Hematopoietic multipotent progenitor cell (in vitro differentiated cells): ENCODE results near the gene ENDOV. TPM values are rescaled to one million over a fixed set of nuclear protein-coding genes. Genes with fewer than 3 reads are reported as not detected.

Source experiments
- DNase-seq, 3 donors: peaks; one replicate each; pipeline ENCODE4 v3.0.0-alpha.2; 2011 to 2015; ENCODE audit warnings: low read depth in 2 of 3, low spot score in 2 of 3
- total RNA-seq: library from RNA; depleted of rRNA; stranded (reverse); fragments of >200 nt; gene quantifications from one replicate; pipeline ENCODE4 v1.2.3, GENCODE V29; 2012

Gene ENDOV
- total RNA-seq, 1 donor = 15.1 TPM

DNA sequence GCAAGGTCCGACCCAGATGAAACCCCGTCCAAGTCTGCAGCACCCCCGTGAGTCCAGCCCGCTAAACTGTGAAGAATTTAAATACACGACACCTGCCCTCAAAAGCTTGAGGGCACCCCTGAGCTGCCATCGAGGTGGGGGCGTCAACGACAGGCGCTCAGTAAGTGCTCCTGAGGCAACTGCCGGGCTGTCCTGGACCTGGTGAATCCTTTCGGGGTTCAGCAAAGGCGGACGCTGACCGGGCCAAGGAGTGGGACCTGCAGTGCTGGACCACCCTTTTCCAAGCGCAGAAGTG, 512 bp upstream of the ENDOV start:
- peak in 2 of 3 donors; percentile 9 to 33 for DNase-seq

DNA sequence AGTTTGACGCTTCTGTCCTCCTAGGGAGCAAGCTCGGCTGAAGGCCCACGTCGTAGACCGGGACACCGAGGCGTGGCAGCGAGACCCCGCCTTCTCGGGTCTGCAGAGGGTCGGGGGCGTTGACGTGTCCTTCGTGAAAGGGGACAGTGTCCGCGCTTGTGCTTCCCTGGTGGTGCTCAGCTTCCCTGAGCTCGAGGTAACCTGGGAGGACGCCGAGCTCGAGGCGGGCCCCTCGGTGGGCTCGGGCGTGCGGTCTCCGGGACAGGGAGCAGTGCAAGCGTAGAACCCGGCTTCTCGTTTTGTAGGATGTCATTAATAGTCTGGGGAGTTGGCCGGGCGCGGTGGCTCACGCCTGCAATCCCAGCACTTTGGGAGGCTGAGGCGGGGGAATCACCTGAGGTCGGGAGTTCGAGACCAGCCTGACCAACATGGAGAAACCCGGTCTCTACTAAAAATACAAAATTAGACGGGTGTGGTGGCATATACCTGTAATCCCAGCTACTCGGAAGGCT, 715 bp downstream of the ENDOV start:
- DNase-seq = no peak

DNA sequence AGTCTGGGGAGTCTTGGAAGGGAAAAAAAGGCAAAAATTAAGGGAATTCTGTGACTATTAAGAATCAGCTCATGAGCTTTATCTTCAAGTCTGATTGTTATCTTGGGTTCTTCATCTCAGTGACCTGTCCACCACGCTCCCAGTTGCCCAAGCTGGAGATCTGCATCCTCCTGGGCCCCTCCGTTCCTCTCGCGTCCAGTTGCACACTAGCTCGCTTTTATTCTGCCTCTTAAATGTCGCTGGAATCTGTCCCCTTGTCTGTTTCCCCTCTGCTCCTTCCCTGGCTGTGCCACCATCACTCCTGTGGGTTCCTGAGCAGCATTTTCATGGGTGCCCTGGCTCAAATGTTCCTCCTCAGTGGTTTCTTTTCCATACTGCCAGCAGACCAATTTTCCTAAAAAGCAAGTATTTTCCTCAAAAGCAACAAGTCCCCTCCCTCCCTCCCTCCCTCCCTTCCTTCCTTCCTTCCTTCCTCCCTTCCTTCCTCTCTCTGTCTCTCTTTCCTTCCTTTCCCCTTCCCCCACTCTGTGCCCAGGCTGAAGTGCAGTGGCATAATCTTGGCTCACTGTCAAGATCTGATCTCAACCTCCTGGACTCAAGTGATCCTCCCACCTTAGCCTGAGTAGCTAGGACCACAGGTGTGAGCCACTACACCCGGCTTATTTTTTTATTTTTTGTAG, 1.4 kb downstream of the ENDOV start:
- DNase-seq = no peak

DNA sequence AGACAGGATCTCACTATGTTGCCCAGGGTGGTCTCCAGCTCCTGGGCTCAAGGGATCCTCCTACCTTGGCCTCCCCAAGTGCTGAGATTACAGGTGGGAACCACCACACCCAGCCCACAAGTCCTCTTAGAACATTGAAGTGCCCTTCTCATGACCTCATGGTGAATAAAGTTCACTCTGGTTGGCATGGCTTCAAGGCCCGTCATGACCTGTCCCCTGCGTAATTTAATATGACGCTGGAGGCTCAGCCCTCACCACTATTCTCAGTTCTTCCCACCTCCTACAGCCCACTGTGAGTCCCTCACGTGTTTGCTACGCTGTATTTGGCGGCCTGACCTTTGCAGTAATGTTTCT, 1.9 kb downstream of the ENDOV start:
- DNase-seq = no peak

DNA sequence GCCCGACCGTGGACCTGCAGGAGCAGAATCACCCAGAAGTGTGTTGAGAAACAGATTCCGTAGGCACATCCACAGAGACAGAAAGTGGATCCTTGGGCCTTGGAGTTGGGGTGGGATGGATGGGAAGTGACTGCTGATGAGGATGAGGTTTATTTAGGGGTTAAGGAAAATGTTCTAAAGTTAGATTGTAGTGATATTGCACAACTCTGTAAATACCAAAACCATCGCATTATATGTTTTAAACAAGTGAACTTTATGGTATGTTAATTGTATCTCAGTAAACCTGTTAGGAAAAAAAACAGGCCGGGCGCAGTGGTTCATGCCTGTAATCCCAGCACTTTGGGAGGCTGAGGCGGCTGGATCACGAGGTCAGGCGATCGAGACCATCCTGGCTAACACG, 3.6 kb downstream of the ENDOV start:
- DNase-seq = no peak

DNA sequence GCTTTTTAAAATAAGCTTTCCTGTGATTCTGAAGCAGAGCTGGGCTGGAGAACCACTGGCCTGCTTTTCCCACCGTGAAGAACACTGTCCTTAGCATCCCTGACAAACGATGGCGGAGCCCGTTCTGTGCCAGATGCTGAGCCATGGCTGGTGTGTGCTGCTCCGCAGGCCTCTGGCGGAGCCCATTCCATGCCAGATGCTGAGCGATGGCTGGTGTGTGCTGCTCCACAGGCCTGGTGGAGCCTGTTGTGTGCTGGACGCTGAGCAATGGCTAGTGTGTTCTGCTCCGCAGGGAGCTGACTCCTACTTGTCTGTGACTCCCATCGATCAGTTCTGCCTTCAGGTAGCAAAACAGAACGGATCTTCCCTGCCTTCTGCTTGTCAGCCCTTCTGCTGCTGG, 4.3 kb downstream of the ENDOV start:
- no peak for DNase-seq

DNA sequence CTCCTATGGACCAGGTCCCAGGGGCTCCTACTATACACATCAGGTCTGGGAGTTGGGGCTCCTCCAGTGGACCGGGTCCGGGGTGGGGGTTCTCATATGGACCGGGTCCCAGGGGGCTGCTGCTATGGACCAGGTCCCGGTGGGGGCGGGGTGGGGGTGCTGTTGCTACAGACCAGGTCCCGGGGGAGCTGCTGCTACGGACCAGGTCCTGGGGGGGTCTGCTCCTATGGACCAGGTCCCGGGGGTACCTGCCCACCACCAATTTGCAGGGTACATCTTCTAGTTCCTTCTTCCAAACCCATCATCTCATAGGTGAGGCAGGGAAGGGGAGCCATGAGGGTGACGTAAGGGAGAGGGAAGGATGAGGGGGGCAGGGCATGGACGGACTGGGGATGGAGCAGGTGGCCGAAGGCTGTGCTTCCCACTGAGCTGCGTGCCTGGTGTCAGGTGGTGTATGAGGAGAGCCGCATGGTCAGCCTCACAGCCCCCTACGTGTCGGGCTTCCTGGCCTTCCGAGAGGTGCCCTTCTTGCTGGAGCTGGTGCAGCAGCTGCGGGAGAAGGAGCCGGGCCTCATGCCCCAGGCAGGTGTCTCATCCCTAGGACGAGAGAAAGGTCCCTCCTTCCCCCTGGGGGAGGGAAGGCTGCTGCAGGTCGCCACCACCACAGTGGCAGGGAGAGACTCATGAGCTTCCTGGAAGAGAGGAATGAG, 6.6 kb downstream of the ENDOV start:
- DNase-seq = no peak

DNA sequence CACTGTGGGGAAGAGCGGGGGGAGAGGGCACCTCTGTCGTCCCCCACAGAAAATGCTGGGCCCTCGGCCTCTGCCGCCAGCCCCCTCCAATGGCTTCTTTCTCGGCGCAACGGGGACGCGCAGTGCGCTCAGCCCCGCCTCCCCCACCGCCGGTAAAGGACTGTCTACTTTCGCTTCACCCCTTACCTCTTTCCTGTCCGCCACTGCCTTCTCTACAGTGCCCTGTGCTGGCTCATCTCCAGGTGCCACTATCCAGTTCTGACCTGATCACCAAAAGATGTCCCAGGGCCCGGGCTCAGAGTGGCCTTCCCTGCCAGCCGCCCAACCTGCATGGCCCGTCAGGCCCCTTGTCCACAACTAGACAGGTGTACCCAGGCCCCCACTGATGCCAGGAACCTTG, 7.3 kb downstream of the ENDOV start:
- no peak for DNase-seq

DNA sequence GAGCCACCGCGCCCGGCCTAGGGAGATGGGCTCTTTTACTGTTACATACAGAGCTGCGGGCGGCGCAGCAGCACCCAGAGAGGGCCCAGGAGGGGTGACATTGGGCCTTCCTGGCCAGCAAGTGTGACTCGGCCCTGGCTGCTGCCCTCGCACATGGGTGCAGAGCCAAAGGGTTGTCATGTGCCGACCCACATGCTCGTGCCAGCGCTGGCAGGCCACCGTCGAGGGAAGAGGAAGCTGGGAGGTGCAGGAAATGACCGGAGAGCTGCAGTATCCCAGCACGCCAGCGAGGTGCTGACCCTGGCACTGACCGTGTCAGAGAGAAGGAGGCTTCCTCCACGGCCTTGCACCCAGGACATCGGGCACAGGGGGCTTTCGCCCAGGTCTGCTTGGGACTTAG, 8.0 kb downstream of the ENDOV start:
- no peak for DNase-seq

DNA sequence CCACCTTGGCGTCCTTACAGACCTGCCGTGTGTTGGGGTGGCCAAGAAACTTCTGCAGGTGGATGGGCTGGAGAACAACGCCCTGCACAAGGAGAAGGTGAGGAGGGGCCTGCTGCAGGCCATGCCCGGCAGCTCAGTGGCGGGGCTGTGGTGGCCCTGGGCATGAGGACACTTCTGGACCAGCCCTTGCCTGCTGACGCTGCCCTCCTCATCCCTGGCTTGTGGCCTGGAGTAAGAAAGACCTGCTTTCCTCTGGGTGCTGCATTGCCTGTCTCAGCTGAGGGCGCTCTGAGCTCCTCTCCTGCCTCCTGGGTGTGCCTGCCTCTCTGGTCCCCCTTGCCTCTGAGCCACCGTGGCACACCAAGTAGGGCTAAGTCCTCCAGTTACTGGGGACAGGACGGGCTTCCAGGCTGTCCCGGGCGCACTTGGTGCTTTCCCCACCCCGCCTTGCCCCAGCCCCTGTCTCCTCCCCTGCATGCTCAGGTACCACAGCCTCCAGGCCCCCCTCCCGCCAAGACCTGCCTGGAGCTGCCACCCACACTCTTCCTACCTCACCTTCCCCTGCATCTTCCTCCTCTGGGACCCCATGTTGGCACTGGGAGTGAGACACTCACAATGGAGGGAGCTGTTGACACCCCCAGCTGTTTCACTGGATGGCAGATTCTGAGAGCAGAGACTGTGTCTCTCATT, 8.7 kb downstream of the ENDOV start:
- DNase-seq = no peak

DNA sequence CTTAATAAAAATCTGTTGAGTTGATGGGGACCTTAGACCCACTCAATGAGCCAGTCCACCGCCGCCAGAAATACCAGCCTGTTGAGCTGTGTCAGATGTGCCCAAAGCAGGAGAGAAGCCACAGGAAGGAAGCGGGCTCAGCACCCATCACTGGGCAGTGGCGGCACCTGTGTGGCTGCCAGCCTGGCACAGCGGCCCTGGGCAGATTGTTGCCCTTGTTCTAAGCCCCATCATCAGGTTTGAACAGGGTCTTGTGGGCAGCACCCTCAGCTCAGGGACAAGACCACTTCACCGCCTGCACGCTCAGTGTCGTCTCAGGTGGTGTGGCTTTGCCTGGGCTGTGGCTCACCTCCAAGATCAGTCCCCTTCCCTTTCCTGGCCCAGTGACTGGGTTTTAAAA, 9.3 kb downstream of the ENDOV start:
- DNase-seq = no peak

DNA sequence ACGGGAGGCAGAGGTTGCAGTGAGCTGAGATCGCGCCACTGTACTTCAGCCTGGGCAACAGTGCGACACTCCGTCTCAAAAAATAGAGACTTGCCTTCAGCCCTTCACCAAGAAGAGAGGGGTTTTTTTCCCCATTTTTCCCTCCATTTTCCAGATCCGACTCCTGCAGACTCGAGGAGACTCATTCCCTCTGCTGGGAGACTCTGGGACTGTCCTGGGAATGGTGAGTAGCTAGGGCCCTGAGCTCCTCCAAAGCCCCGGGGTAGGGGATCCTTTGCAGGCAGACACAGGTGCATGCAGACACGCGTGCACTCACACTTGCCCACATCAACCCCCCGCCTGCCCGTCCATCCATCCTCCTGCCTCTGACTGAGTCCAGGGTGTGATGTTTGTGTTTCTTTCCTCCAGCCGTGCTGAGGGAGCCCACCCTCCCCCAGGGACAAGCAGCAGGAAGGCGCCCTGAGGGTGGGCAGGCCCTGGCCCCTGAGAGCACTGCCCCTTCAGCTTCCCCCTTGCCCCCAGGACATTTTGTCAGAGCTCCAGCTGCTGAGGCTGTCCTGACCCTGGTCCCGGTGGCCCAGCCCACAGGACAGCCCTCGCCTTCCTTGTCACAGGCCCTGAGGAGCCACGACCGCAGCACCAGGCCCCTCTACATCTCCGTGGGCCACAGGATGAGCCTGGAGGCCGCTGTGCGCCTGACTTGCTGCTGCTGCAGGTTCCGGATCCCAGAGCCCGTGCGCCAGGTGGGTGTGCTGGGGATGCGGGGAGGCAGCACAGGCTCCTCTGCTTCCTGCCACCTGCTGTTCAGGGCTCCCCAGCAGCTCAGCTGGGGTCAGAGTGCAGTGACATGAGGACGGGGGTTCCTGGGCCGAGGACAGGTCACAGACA, 10.2 kb downstream of the ENDOV start:
- DNase-seq = no peak

DNA sequence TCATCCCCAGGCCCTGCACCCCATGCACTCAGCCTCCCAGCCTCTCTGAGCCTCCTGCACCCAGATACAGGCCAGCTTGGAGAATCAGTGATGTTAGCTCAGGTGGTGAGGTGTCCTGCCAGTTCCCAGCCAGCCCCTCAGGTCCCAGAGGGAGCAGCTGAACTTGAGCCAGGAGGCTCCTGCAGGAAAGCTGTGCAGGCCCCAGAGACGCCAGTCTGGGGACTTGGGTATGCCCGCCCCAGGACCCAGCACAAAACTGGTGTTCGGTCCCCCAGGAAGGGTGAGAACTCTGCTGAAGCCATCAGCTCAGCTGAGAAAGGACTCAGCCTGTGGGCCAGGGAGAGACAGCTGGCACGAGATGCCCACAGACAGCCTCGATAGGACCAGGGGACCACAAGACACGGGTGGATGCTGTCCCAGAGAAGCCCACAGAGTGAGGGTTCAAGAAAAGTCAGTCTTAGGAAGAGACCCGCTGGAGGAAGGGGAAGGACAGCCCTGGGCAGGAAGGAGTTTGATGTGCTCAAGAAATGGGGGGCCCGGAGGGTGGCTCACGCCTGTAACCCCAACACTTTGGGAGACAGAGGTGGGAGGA, 11.0 kb downstream of the ENDOV start:
- no peak for DNase-seq

DNA sequence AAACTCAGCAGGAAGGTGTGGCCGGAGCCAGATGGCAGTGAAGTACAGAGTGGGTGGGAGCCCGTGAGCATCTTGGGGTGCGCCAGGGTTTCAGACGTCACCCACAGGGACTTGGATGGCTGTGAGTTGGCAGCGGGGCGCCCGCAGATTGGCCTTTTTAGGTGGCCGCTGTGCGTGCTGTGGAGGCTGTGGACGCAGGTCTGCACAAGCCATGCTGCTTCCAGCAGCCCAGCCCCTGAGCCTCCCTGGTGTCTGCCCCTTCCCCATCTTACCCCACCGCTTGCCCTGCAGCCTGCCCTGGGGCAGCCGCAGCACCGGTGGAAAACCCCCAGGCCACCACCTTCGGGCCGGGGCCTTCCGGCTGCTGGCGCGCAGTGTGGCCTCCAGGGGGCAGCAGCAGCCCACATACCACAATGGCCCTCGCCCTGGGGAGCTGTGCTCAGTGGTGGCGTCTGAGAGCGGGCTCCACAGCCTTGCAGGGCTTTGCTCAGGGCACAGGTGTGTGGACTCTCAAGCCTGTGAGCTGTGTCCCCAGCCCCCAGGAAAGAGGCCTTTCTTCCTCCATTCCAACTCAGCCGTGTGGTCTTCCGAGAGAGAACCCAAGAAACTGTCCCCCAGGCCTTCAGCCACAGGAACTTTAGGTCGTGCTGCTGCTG, 11.8 kb downstream of the ENDOV start:
- DNase-seq = peak; percentile 80 to 86 (median 81)

DNA sequence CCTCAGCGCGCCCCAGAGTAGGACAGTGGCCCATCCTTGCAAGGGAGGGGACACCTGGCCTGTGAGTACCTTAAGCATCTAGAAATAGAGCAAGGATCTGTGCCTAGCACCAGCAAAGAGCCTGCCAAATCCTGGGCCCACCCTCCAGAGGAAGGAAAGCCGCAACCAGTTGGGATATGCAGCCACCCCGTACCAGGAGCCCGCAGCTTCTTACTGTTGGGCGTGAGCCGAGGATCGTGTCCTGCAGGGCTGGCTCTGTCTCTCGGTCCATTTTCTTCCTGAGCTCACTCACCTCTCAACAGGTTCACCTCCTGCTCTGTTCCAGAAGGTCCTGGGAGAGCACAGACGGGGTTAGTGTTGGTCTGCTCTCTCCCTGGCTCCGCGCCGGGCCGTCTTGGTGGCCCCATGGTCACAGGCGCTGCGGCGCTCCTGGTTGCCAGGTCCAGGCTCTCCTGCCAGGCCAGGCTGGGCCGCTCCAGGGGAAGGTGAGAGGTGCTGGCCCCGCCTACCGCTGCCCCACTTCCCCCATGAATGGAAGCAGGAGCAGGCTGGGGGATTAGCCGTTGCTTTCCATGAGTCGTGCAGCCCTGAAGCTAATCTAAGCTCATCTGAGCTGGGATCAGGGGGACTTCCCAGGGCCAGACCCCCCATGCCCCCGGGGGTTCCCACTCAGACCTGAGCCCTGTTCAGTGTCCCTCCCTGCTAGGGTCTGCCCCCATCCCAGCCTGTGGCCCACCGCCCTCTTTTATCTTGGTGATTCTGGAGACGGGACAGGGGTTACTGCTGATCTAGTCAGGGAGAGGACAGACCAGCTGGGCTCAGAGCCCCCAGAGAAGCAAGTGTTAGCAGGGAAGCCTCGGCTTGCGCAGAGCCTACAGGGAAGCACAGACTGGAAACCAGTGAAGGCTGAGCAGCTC, 12.7 kb downstream of the ENDOV start:
- no peak for DNase-seq

DNA sequence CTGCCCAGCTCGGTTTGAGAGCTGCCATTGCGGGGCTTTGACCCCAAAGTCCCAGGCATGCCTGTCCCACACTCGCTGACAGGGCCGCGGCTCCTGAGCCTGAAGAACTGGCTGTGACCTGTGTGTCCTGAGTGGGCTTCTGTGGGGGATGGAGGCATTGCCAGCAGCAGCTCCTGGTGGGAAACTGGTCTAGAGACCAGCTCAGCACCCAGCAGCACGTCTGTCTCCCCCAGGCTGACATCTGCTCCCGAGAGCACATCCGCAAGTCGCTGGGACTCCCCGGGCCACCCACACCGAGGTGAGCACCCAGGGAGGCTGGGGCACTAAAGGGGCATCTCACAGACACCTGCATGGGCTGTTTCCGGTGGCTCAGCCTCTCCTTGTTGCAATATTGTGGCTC, 13.4 kb downstream of the ENDOV start:
- DNase-seq = no peak

DNA sequence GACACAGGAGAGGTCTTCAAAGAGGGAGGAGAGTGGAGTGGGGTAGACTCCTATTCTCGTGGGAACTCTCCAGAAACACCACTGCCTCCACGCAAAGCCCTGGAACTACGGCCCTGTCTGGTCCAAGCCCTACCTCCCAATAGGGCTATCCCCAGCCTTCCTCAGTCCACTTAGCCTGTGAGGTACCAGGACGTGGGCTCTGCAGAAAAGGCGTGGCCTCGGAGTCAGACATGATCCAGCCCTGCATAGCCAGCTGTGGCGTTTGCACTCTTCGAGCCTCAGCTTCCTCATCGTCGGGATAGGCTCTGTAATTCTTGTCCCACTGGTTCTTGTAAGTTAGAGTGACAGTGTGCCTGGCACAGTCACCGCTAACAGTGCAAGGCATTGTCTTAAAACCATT, 13.8 kb downstream of the ENDOV start:
- DNase-seq = no peak

DNA sequence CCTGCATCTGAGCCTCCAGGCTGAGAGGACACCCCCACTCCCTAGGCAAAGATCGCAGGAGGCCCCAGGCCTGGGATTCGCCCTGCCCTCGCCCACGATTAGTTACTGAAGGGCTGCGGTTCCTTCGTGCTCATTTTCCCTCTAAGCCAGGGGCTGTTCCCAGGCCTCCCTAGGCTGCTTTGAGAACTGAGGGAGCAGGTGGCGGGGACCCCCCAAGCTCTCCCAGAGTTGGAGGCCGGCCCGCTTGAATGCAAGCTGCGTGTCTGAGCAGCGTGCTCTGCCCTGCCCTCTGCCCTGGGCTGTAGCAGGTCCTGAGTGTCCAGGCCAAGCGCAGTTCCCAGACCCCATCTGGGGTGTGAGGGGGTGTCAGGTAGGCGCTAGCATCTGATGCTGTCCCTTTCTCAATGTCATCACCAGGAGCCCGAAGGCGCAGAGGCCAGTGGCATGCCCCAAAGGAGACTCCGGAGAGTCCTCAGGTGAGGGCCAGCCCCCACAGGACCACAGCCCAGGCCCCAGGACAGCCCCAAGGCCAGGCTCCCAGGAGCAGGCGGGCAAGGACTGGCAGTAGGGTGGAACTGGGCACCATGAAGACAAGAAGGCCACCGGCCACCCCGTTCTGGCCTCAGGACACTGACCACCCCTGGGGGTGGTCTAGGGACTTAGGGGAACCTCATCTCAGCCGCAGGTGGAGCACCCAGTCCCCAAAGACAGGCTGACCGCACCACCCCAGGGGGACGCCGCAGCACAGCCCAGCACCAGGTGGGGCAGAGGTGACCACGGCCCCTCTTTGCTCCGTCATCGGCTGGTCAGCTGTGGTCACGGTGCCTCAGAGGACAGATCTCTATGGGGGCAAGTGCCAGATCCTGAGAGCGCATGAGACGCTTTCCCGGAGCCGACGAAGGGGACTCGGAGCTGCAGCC, 14.6 kb downstream of the ENDOV start:
- DNase-seq = no peak
